GM18502 (cell line): ENCODE measurements around the gene AHCY.

Experiments
- ATAC-seq: cut with Tn5 transposase; IDR thresholded peaks from one replicate; pipeline ENCODE4 v1.9.1; 2021; ENCODE audit warnings: mild to moderate bottlenecking; ENCODE audit not compliant: unreplicated experiment, poor library complexity

Gene AHCY

DNA sequence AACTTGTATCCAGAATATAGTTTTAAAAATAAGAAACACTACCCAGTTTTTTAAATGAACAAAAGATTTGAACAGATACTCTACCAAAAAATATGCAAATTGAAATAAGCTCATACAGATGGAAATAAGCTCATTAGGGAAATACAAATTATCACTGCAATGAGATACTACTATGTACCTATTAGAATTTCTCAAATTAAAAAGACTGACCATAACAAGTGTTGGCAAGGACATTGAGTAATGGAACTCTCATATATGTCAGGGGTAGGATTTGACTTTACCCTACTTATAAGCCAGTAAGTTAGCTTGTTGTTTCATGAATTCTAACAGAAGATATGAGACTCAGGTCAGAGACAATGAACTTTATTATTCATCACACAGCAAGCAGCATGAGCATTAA is 71.5 kb downstream of the AHCY start:
- ATAC-seq, result no peak
